Measurements from ENCODE around the gene CALB2.
"Not testable (repeated sequence)": the region's sequence is repeated elsewhere in the genome, so short reads cannot be mapped to it uniquely, and the experiment has no call there.

CALB2 gene

GRCh38 chr16:71351558-71351901 is 7.0 kb upstream of the CALB2 start:
- TF ChIP-seq CTCF (IDR thresholded peaks at IDR 0.05; ENCODE audit: extremely low read depth, insufficient read depth, missing control alignments) = no peak
- in situ Hi-C loops (cut with MboI; ENCODE audit: low pct_unique_long_range_greater_than_20kb, low sequenced_read_pairs, unreplicated experiment) = no loop called here
- no peak for DNase-seq (ENCODE audit: low spot score)

GRCh38 chr16:71352466-71352865 is 6.1 kb upstream of the CALB2 start:
- TF ChIP-seq CTCF (IDR thresholded peaks at IDR 0.05; ENCODE audit: extremely low read depth, insufficient read depth, missing control alignments) = no peak
- no peak for DNase-seq (ENCODE audit: low spot score)
- in situ Hi-C loops (cut with MboI; ENCODE audit: low pct_unique_long_range_greater_than_20kb, low sequenced_read_pairs, unreplicated experiment) = no loop called here

GRCh38 chr16:71352963-71353460 is 5.5 kb upstream of the CALB2 start:
- DNase-seq (ENCODE audit: low spot score) = no peak
- in situ Hi-C loops (cut with MboI; ENCODE audit: low pct_unique_long_range_greater_than_20kb, low sequenced_read_pairs, unreplicated experiment) = no loop called here
- TF ChIP-seq CTCF (IDR thresholded peaks at IDR 0.05; ENCODE audit: extremely low read depth, insufficient read depth, missing control alignments) = no peak

GRCh38 chr16:71353736-71354135 is 4.8 kb upstream of the CALB2 start:
- no peak for DNase-seq (ENCODE audit: low spot score)
- TF ChIP-seq CTCF (IDR thresholded peaks at IDR 0.05; ENCODE audit: extremely low read depth, insufficient read depth, missing control alignments) = no peak
- in situ Hi-C loops (cut with MboI; ENCODE audit: low pct_unique_long_range_greater_than_20kb, low sequenced_read_pairs, unreplicated experiment) = no loop called here

GRCh38 chr16:71354156-71354555 is 4.4 kb upstream of the CALB2 start:
- TF ChIP-seq CTCF (IDR thresholded peaks at IDR 0.05; ENCODE audit: extremely low read depth, insufficient read depth, missing control alignments) = no peak
- in situ Hi-C loops (cut with MboI; ENCODE audit: low pct_unique_long_range_greater_than_20kb, low sequenced_read_pairs, unreplicated experiment) = no loop called here
- DNase-seq (ENCODE audit: low spot score) = no peak

- no peak for TF ChIP-seq CTCF (IDR thresholded peaks at IDR 0.05; ENCODE audit: extremely low read depth, insufficient read depth, missing control alignments)
- no peak for DNase-seq (ENCODE audit: low spot score)
- in situ Hi-C loops (cut with MboI; ENCODE audit: low pct_unique_long_range_greater_than_20kb, low sequenced_read_pairs, unreplicated experiment) = no loop called here
Measured at GRCh38 chr16:71356051-71356740, 2.3 kb upstream of the CALB2 start.

- DNase-seq (ENCODE audit: low spot score); in situ Hi-C loops (cut with MboI; ENCODE audit: low pct_unique_long_range_greater_than_20kb, low sequenced_read_pairs, unreplicated experiment): not testable (repeated sequence)
Measured at GRCh38 chr16:71356936-71357335, 1.6 kb upstream of the CALB2 start.

Measured in GM13977 (cell line).